Measurements from ENCODE around the gene DTNA.

Gene DTNA

DNA sequence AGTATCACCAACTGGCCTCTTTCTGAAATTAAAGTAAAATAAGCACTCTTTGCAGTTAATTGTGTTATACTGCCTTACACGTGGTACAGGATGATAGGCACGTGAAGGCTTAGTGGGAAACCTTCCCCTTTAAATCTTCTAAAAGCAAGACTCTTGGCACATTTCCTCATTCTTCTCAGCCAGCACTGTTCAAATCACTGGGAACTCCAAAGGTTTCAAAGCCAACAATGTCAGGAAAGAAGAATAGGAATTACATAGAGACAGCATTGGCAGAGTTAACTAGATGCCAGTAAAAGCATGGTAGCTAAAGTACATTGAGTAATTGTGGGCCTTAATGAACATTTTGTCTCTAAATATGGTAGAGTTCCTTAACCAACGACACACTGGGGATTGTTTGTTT lies 96.4 kb downstream of the DTNA start:
- H3K4me3 ChIP-seq (replicated peaks in 1 of 2; ENCODE audit: low read depth in 2 of 2, low read length in 2 of 2), result no peak overlapping the region

DNA sequence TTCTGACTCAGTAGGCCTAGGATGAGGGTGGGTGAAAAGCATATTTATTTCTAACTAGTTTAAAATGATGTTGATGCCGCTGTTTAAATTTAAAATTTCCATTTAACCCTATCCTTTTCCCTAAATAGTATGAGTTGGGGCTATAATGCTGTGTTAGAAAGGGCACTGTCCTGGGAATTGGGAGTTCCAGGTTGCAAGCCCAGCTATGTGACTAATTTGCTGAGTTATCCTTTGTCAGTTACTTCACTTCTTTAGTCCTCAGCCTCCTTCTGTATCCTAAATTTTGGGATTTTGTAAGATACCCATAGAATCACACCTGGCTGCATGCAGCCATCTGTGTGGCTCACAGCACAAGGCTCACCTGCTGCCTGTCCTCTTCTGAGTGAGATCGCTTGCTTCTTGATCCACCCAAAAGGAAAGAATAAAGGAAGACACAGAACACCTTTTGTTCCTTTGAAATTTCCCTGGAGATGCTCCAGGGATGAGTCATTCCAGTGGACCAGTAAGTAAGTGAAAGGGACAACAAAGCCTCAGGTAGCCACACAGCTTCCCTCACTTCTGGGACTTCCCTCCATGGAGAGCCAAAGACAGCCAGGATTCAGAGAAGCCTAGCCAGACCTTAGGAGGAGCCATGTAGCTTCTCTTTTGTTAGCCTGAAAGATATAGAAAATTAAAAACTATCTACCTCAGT lies 97.2 kb downstream of the DTNA start:
- TF ChIP-seq, protein P1, sequence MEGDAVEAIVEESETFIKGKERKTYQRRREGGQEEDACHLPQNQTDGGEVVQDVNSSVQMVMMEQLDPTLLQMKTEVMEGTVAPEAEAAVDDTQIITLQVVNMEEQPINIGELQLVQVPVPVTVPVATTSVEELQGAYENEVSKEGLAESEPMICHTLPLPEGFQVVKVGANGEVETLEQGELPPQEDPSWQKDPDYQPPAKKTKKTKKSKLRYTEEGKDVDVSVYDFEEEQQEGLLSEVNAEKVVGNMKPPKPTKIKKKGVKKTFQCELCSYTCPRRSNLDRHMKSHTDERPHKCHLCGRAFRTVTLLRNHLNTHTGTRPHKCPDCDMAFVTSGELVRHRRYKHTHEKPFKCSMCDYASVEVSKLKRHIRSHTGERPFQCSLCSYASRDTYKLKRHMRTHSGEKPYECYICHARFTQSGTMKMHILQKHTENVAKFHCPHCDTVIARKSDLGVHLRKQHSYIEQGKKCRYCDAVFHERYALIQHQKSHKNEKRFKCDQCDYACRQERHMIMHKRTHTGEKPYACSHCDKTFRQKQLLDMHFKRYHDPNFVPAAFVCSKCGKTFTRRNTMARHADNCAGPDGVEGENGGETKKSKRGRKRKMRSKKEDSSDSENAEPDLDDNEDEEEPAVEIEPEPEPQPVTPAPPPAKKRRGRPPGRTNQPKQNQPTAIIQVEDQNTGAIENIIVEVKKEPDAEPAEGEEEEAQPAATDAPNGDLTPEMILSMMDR (IDR thresholded peaks at IDR 0.05; ENCODE audit: low read depth, low read length), result no peak
- DNase-seq (ENCODE audit: low read depth in 2 of 2), result no peak
- no peak overlapping the region for H3K4me3 ChIP-seq (replicated peaks in 1 of 2; ENCODE audit: low read depth in 2 of 2, low read length in 2 of 2)

More for the DNA sequence above, 96.4 kb downstream of the DTNA start:
- TF ChIP-seq, protein P1 (IDR thresholded peaks at IDR 0.05; ENCODE audit: low read depth, low read length), result no peak
- DNase-seq (ENCODE audit: low read depth in 2 of 2), result peak in 1 of 2 donors; percentile 25

DNA sequence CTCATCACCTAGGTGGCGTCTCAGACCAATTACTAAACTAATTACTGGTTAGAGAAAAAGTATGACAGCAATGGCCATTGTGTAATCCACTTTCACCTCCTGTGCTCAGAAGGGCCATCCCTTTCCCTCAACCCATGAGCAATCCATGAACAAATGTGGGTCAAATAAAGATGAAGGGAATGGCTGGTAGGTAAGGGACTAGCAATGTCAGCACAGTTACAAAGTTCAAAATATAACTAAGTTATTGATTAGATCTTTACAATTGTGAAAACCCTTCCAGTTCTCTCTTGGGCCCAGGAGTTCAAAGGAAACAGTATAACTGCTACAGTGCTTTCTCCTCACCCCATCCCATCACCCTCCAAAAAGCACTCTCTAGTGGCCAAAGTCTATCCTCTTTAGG lies 98.3 kb downstream of the DTNA start:
- no peak for DNase-seq (ENCODE audit: low read depth in 2 of 2)
- TF ChIP-seq, protein P1 (IDR thresholded peaks at IDR 0.05; ENCODE audit: low read depth, low read length), result no peak
- no peak overlapping the region for H3K4me3 ChIP-seq (replicated peaks in 1 of 2; ENCODE audit: low read depth in 2 of 2, low read length in 2 of 2)

DNA sequence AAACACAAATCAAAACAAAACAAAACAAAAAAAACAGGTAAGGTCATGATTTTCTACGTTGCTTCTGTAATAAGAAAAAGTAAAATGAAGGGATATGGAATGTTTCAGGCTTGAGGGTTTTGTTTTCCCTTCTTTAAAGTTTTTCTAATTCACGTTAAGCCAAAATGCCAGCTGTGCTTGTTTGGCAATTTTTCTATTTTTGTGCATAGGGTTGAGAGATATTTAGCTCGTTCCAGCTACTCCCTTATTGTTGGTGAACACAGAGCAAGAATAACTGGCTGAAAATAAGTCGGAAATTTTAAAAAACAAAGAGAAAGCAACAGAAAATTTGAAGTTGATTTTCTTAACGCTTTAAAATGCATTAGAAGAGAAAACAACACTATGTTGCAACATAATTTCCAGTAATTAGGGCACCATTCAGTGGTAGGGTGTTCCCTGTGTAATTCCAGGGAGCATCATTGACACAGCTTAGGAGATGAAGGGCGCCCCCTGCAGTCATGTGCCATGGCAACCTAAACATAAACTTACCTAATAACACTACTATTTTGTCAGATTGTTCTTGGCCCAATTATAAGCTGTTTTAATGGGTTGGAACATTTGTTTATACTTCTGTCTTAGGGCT lies 99.5 kb downstream of the DTNA start:
- peak; percentile 67 to 72 for DNase-seq (ENCODE audit: low read depth in 2 of 2)
- no peak overlapping the region for H3K4me3 ChIP-seq (replicated peaks in 1 of 2; ENCODE audit: low read depth in 2 of 2, low read length in 2 of 2)
- TF ChIP-seq, protein P1 (IDR thresholded peaks at IDR 0.05; ENCODE audit: low read depth, low read length), result peak; percentile 63

DNA sequence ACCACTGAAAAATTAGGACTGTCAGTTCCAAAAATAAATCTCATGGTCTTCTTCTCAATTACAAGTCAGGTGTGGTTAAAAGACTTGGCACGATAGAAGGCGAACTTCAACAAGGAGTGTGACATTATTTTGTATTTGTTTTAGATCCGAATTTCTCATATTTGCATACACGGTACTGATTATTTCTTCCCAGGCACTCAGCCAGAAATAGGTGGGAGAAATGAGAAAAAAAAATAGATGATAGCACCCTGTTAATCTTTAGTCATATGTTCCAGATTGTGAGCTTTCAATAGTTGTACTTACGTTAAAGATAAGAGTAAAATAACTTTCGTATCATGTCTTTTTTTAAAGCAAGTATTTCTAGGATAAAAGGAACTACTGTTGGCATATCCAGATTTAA lies 106.1 kb downstream of the DTNA start:
- DNase-seq (ENCODE audit: low read depth in 2 of 2), result no peak
- TF ChIP-seq, protein P1 (IDR thresholded peaks at IDR 0.05; ENCODE audit: low read depth, low read length), result no peak
- H3K4me3 ChIP-seq (replicated peaks in 1 of 2; ENCODE audit: low read depth in 2 of 2, low read length in 2 of 2), result no peak overlapping the region

DNA sequence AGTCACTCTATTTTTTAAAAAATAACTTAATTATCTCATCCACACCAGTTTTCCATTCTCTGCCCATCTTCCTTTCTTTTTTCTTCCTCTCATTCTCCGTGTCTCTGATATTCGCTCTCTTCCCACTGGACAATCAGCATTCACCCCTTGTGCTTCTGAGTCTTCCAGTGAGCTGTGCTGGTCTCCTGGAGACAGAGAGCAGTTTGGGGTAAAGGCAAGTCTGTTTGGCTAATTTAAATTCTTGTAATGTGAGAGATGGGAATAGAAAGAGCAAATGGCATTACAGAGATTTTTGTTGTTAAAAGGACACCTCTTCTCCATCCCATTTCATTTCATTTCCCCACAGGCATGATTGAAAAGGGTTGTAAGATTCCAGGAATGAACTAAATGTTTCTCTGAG lies 107.5 kb downstream of the DTNA start:
- TF ChIP-seq, protein P1 (IDR thresholded peaks at IDR 0.05; ENCODE audit: low read depth, low read length), result no peak
- H3K4me3 ChIP-seq (replicated peaks in 1 of 2; ENCODE audit: low read depth in 2 of 2, low read length in 2 of 2), result no peak overlapping the region
- DNase-seq (ENCODE audit: low read depth in 2 of 2), result no peak
